ENCODE measurements around the gene TSC22D2. TPM values are rescaled to one million over a fixed set of nuclear protein-coding genes. Genes with fewer than 3 reads are reported as not detected.
"Not testable (repeated sequence)": the region's sequence is repeated elsewhere in the genome, so short reads cannot be mapped to it uniquely, and the experiment has no call there.

TSC22D2 gene
- total and polyA plus RNA-seq, 2 of the 4 experiments (the other 2 are of a cell fraction): 12.2 to 20.5 TPM

DNA sequence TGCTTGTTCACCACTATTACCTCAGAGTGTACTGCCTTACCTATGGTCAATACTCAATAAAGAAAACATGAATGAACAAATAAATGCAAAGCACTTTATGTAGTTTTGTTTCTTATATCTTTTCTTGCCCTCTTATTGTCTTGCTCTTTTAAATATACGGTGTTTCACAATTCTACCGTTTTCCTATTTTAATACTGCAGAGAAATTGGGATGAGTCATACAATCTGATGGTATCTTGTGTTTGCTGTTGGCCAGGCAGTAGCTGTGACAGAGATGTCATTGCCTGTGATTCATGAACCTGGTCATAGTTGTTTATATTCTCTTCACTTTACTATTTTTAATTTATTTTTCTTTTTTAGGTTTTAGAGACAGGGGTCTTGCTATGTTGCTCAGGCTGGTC lies 89.9 kb downstream of the TSC22D2 start:
- peak; percentile 61 for DNase-seq
- no peak overlapping the region for H2AK5ac ChIP-seq (ENCODE audit: low read depth, low read length)
- H2BK120ac ChIP-seq (ENCODE audit: low read depth, low read length): no peak overlapping the region
- no peak overlapping the region for H3K4me2 ChIP-seq (ENCODE audit: low read depth, low read length)
- H3K18ac ChIP-seq (ENCODE audit: low read depth, low read length): no peak overlapping the region; the same call in 1 of the 2 replicates
- H3K27me3 ChIP-seq (ENCODE audit: control insufficient read depth, insufficient read depth, low read length): no peaks in the 10 kb centered on the region
- no TSS peak for BruUV-seq (replicated peaks)
- no peaks in the 10 kb centered on the region for H4K20me1 ChIP-seq (ENCODE audit: insufficient read depth, low read length)
- peaks cover 2% of the 10 kb centered on the region; the same call in 1 of the 2 replicates for H3K4me1 ChIP-seq (ENCODE audit: control insufficient read depth, insufficient read depth, low read length)
- in situ Hi-C loops (cut with MboI; ENCODE audit: low sequenced_read_pairs) (loop anchor here (5.0 kb wide), 1 partner anchor 271 kb away; no protein-coding TSS in a partner anchor), intact Hi-C loops (cut with micrococcal nuclease) (no loop called here), dilution Hi-C loops (cut with HindIII; ENCODE audit: low sequenced_read_pairs, unreplicated experiment) (no loop called here)
- H3K4me3 ChIP-seq (ENCODE audit: insufficient read depth, low read depth, low read length): no peak overlapping the region
- no peak overlapping the region for H3K27ac ChIP-seq (ENCODE audit: insufficient read depth, low read length)
- no peak overlapping the region for H3K14ac ChIP-seq (replicated peaks; ENCODE audit: low read depth, low read length)
- no peak overlapping the region for H2BK20ac ChIP-seq (ENCODE audit: low read depth, low read length)
- no peaks in the 10 kb centered on the region for H3K36me3 ChIP-seq (ENCODE audit: control insufficient read depth, insufficient read depth, low read length)
- no peak overlapping the region for H2BK15ac ChIP-seq (ENCODE audit: low read depth, low read length)
- no peak overlapping the region for H4K8ac ChIP-seq (ENCODE audit: low read depth in 2 of 2, low read length in 2 of 2)
- H4K5ac ChIP-seq (ENCODE audit: low read depth, low read length): no peak overlapping the region
- CTCF ChIA-PET: no interaction called here
- no CpG with 5 or more reads among the region's 2 CpGs for WGBS, 2 experiments (ENCODE audit: extremely low coverage in 2 of 2, insufficient read length in 1 of 2)
- H3K56ac ChIP-seq (ENCODE audit: extremely low read depth, insufficient read depth, low read length): no peak overlapping the region
- no peak overlapping the region for H4K91ac ChIP-seq (ENCODE audit: insufficient read depth, low read depth, low read length)
- H3K9me3 ChIP-seq (ENCODE audit: control insufficient read depth, insufficient read depth, low read length): peaks cover 6% of the 10 kb centered on the region; the same call in 1 of the 2 replicates
- peak; percentile 46; the same call in 1 of the 2 replicates for ATAC-seq (ENCODE audit: low read depth)
- H3K79me1 ChIP-seq (ENCODE audit: low read depth in 1 of 2, low read length in 2 of 2): peaks cover 3 to 10% of the 10 kb centered on the region in 2 experiments; a peak in 2 of 4 replicates
- no peak overlapping the region for H3K4ac ChIP-seq (ENCODE audit: low read depth, low read length)
- peak overlapping the region; percentile 56; the same call in 1 of the 2 replicates for H3K23ac ChIP-seq (ENCODE audit: low read depth, low read length)
- H2AFZ ChIP-seq (replicated peaks; ENCODE audit: low read length, poor library complexity): no peak overlapping the region
- TF ChIP-seq CEBPB (IDR thresholded peaks at IDR 0.05; ENCODE audit: low read depth, low read length) (peak; percentile 56; the same call in 1 of the 2 replicates), MAZ (IDR thresholded peaks at IDR 0.05; ENCODE audit: borderline replicate concordance, low read depth, low read length) (no peak), RFX5 (IDR thresholded peaks at IDR 0.05; ENCODE audit: low read depth, low read length) (no peak), FOS (IDR thresholded peaks at IDR 0.05; ENCODE audit: low read depth, low read length) (peak; percentile 81; the same call in 1 of the 2 replicates), RCOR1 (IDR thresholded peaks at IDR 0.05; ENCODE audit: insufficient replicate concordance, low read length) (no peak), RAD21 (IDR thresholded peaks at IDR 0.05; ENCODE audit: low read length) (no peak)
- H2BK5ac ChIP-seq (ENCODE audit: low read depth, low read length, poor library complexity, severe bottlenecking): no peak overlapping the region
- H2AK9ac ChIP-seq (replicated peaks; ENCODE audit: low read depth, low read length, poor library complexity): no peak overlapping the region
- POLR2A ChIA-PET (ENCODE audit: unreplicated experiment): interaction anchor here (0.6 kb wide), 1 partner anchor 275 kb away, joined by 7 read pairs; no protein-coding TSS in a partner anchor
- H3K9me1 ChIP-seq (ENCODE audit: insufficient read depth, low read length): no peaks in the 10 kb centered on the region
- no peak overlapping the region for H3K9ac ChIP-seq (ENCODE audit: low read depth, low read length)

GRCh38 chr3:150500960-150501359 lies 92.9 kb downstream of the TSC22D2 start:
- H4K20me1 ChIP-seq (ENCODE audit: insufficient read depth, low read length); intact Hi-C loops (cut with micrococcal nuclease); H3K9ac ChIP-seq (ENCODE audit: low read depth, low read length); ATAC-seq (ENCODE audit: low read depth); DNase-seq; CTCF ChIA-PET; H2BK15ac ChIP-seq (ENCODE audit: low read depth, low read length); dilution Hi-C loops (cut with HindIII; ENCODE audit: low sequenced_read_pairs, unreplicated experiment); H2BK120ac ChIP-seq (ENCODE audit: low read depth, low read length); H3K56ac ChIP-seq (ENCODE audit: extremely low read depth, insufficient read depth, low read length); BruUV-seq (replicated peaks); H3K9me1 ChIP-seq (ENCODE audit: insufficient read depth, low read length); H3K14ac ChIP-seq (replicated peaks; ENCODE audit: low read depth, low read length); H3K4me2 ChIP-seq (ENCODE audit: low read depth, low read length); H4K5ac ChIP-seq (ENCODE audit: low read depth, low read length); H3K23ac ChIP-seq (ENCODE audit: low read depth, low read length); H3K36me3 ChIP-seq (ENCODE audit: control insufficient read depth, insufficient read depth, low read length); H3K27ac ChIP-seq (ENCODE audit: insufficient read depth, low read length); H4K8ac ChIP-seq (ENCODE audit: low read depth in 2 of 2, low read length in 2 of 2); POLR2A ChIA-PET (ENCODE audit: unreplicated experiment); H2BK20ac ChIP-seq (ENCODE audit: low read depth, low read length); H3K4me1 ChIP-seq (ENCODE audit: control insufficient read depth, insufficient read depth, low read length); H2AFZ ChIP-seq (replicated peaks; ENCODE audit: low read length, poor library complexity); H3K9me3 ChIP-seq (ENCODE audit: control insufficient read depth, insufficient read depth, low read length); H3K18ac ChIP-seq (ENCODE audit: low read depth, low read length); H2AK9ac ChIP-seq (replicated peaks; ENCODE audit: low read depth, low read length, poor library complexity); H3K79me1 ChIP-seq (ENCODE audit: low read depth in 1 of 2, low read length in 2 of 2); H4K91ac ChIP-seq (ENCODE audit: insufficient read depth, low read depth, low read length); H3K27me3 ChIP-seq (ENCODE audit: control insufficient read depth, insufficient read depth, low read length); H3K4ac ChIP-seq (ENCODE audit: low read depth, low read length); H2BK5ac ChIP-seq (ENCODE audit: low read depth, low read length, poor library complexity, severe bottlenecking); H3K4me3 ChIP-seq (ENCODE audit: insufficient read depth, low read depth, low read length); H2AK5ac ChIP-seq (ENCODE audit: low read depth, low read length): not testable (repeated sequence)
- WGBS, 2 experiments (ENCODE audit: extremely low coverage in 2 of 2, insufficient read length in 1 of 2): 80% methylated on average over 1 of the region's 1 CpG; no CpG with 5 or more reads in 1 of the 2 experiments
- in situ Hi-C loops (cut with MboI; ENCODE audit: low sequenced_read_pairs): loop anchor here (10.0 kb wide), 1 partner anchor 566 kb away; no protein-coding TSS in a partner anchor
